Smooth muscle cell (in vitro differentiated cells): ENCODE data around the gene IFIT1. TPM values are rescaled to one million over a fixed set of nuclear protein-coding genes. Genes with fewer than 3 reads are reported as not detected.
"Not testable (repeated sequence)": the region's sequence is repeated elsewhere in the genome, so short reads cannot be mapped to it uniquely, and the experiment has no call there.

Experiments
- DNase-seq: peaks from one replicate; lab custom pipeline; 2025; ENCODE audit not compliant: unreplicated experiment; lab: John Stamatoyannopoulos, UW
- H2AFZ ChIP-seq: fragments of 200-600 bp; sonication (generic); 2 replicates; pipeline ENCODE4 v1.6.0; 2016; ENCODE audit warnings: antibody characterized with exemption, low read depth, mild to moderate bottlenecking
- H3F3A ChIP-seq: fragments of 200-600 bp; sonication (generic); 2 replicates; pipeline ENCODE4 v1.6.0; 2017; ENCODE audit warnings: antibody characterized with exemption, low read depth
- H3K27ac ChIP-seq: fragments of 200-600 bp; sonication (generic); 2 replicates; pipeline ENCODE4 v1.5.1; 2016; ENCODE audit warnings: low read depth, mild to moderate bottlenecking
- H3K27me3 ChIP-seq: fragments of 200-600 bp; sonication (generic); 2 replicates; pipeline ENCODE4 v1.6.1; 2016; ENCODE audit warnings: low read depth, mild to moderate bottlenecking
- H3K36me3 ChIP-seq: fragments of 200-600 bp; sonication (generic); 2 replicates; pipeline ENCODE4 v1.5.1; 2016; ENCODE audit warnings: low read depth
- H3K4me1 ChIP-seq: fragments of 200-600 bp; sonication (generic); 2 replicates; pipeline ENCODE4 v1.5.1; 2016; ENCODE audit warnings: low read depth
- H3K4me2 ChIP-seq: fragments of 200-600 bp; sonication (generic); 2 replicates; pipeline ENCODE4 v1.6.0; 2016; ENCODE audit warnings: mild to moderate bottlenecking
- H3K4me3 ChIP-seq: fragments of 200-600 bp; sonication (generic); 2 replicates; pipeline ENCODE4 v1.5.1; 2016; ENCODE audit warnings: mild to moderate bottlenecking
- H3K79me2 ChIP-seq: fragments of 200-600 bp; sonication (generic); 2 replicates; pipeline ENCODE4 v1.6.0; 2016; ENCODE audit warnings: low read depth, mild to moderate bottlenecking
- H3K9ac ChIP-seq: fragments of 200-600 bp; sonication (generic); 2 replicates; pipeline ENCODE4 v1.6.0; 2016; ENCODE audit warnings: low read depth
- H3K9me3 ChIP-seq: fragments of 200-600 bp; sonication (generic); replicated peaks from 2 replicates; pipeline ENCODE4 v1.5.1; 2016; ENCODE audit warnings: low read depth
- H4K20me1 ChIP-seq: fragments of 200-600 bp; sonication (generic); 2 replicates; pipeline ENCODE4 v1.6.0; 2016; ENCODE audit warnings: low read depth
- WGBS: methylation state at CpG from one replicate; pipeline ENCODE4 v1.1.7; 2016; ENCODE audit warnings: low lambda C conversion rate; 5-methylcytosine and 5-hydroxymethylcytosine counted together
- polyA plus RNA-seq: library from polyadenylated mRNA; unstranded; fragments of >200 nt; fragmentation: Nextera tagmentation; extraction: Ambion mirVana; gene quantifications from 2 replicates; pipeline ENCODE4 v1.2.1, GENCODE V29; 2016
- total RNA-seq: library from RNA; depleted of rRNA; stranded (reverse); fragments of >200 nt; gene quantifications from 2 replicates; pipeline ENCODE4 v1.2.3, GENCODE V29; 2014
- TF ChIP-seq, protein P1 (sequence below): fragments of 200-600 bp; sonication (generic); IDR thresholded peaks from 2 replicates; pipeline ENCODE4 v1.5.1; 2017; ENCODE audit warnings: borderline replicate concordance, mild to moderate bottlenecking, antibody characterized with exemption; ENCODE audit not compliant: insufficient read depth, poor library complexity, severe bottlenecking

The IFIT1 gene
- total and polyA plus RNA-seq, 2 experiments from 2014 or later: 1.2 to 1.8 TPM

DNA sequence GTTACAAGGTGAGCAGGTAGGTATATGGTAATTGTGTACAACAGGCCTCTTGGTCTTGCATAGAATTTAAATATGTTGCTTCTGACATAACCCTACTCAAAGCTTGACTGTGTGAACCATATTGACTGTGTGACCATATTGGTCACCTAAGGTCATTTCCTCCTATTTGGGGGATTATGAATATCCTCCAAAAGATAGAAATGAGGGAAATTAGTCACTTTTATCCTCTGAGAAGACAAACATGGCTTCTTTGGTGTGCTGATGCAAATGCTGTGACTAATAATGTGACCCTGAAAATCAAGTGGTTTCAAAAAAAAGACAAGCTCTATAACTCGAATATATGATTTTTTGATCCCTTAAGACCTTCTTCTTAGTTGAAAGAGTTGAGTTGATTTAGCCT, 49.9 kb downstream of the IFIT1 start:
- no peaks in the 10 kb centered on the region for H3F3A ChIP-seq
- H3K9ac ChIP-seq: no peak overlapping the region
- TF ChIP-seq, protein P1, sequence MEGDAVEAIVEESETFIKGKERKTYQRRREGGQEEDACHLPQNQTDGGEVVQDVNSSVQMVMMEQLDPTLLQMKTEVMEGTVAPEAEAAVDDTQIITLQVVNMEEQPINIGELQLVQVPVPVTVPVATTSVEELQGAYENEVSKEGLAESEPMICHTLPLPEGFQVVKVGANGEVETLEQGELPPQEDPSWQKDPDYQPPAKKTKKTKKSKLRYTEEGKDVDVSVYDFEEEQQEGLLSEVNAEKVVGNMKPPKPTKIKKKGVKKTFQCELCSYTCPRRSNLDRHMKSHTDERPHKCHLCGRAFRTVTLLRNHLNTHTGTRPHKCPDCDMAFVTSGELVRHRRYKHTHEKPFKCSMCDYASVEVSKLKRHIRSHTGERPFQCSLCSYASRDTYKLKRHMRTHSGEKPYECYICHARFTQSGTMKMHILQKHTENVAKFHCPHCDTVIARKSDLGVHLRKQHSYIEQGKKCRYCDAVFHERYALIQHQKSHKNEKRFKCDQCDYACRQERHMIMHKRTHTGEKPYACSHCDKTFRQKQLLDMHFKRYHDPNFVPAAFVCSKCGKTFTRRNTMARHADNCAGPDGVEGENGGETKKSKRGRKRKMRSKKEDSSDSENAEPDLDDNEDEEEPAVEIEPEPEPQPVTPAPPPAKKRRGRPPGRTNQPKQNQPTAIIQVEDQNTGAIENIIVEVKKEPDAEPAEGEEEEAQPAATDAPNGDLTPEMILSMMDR: no peak
- H3K36me3 ChIP-seq: no peaks in the 10 kb centered on the region
- no peak overlapping the region for H2AFZ ChIP-seq
- DNase-seq: no peak
- no peaks in the 10 kb centered on the region for H3K4me1 ChIP-seq
- no peak overlapping the region for H3K27ac ChIP-seq
- H3K27me3 ChIP-seq: no peaks in the 10 kb centered on the region
- no peak overlapping the region for H3K4me2 ChIP-seq
- H3K4me3 ChIP-seq: no peak overlapping the region
- H4K20me1 ChIP-seq: no peaks in the 10 kb centered on the region
- H3K79me2 ChIP-seq: no peaks in the 10 kb centered on the region
- no peaks in the 10 kb centered on the region for H3K9me3 ChIP-seq
- 76% methylated on average over 1 of the region's 1 CpG for WGBS

DNA sequence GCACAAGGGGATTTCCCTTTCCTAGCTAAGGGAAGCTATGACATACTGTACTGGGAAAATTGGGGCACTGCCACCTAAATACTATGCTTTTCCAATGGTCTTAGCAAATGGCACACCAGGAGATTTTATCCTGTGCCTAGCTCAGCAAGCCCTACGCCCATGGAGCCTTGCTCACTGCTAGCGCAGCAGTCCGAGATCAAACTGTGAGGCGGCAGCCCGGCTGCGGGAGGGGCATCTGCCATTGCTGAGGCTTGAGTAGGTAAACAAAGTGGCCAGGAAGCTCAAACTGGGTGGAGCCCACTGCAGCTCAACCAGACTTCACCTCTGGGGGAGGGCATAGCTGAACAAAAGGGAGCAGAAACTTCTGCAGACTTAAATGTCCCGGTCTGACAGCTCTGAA, 52.4 kb downstream of the IFIT1 start:
- not testable (repeated sequence) for H3F3A ChIP-seq, H3K79me2 ChIP-seq, H3K27ac ChIP-seq, H3K9me3 ChIP-seq, H3K9ac ChIP-seq, H4K20me1 ChIP-seq, H2AFZ ChIP-seq, H3K4me3 ChIP-seq, DNase-seq, H3K4me2 ChIP-seq, H3K36me3 ChIP-seq, H3K27me3 ChIP-seq, H3K4me1 ChIP-seq
- WGBS: 98% methylated on average over 7 of the region's 7 CpGs

DNA sequence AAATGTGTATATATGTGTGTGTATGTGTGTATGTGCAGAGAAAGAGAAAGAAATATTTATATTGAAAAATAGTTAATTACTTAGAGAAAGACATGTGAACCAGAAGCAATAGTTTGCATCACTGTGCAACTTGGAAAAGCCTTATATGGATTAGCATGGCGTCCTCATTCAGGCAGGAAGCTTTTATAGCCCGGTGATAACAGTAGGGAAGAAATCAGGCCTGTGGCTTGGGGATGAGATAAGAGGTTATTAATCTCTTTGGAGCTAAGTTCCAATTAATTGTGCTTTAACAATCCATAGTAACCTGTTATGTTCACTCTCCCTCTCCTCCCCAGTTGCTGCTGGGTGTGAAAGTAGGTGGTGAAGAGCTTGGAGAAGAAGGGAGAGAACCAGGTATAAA, 58.5 kb downstream of the IFIT1 start:
- no peak overlapping the region for H3K9ac ChIP-seq
- no peak overlapping the region for H3K27ac ChIP-seq
- no peaks in the 10 kb centered on the region for H3K27me3 ChIP-seq
- no peaks in the 10 kb centered on the region for H3K4me1 ChIP-seq
- H3K36me3 ChIP-seq: no peaks in the 10 kb centered on the region
- no peak overlapping the region for H3K4me3 ChIP-seq
- DNase-seq: no peak
- H2AFZ ChIP-seq: no peak overlapping the region
- TF ChIP-seq, protein P1: no peak
- no peaks in the 10 kb centered on the region for H3K79me2 ChIP-seq
- no peaks in the 10 kb centered on the region for H4K20me1 ChIP-seq
- H3F3A ChIP-seq: no peaks in the 10 kb centered on the region
- no peak overlapping the region for H3K4me2 ChIP-seq
- no peaks in the 10 kb centered on the region for H3K9me3 ChIP-seq
- 34% methylated on average over 2 of the region's 2 CpGs for WGBS

DNA sequence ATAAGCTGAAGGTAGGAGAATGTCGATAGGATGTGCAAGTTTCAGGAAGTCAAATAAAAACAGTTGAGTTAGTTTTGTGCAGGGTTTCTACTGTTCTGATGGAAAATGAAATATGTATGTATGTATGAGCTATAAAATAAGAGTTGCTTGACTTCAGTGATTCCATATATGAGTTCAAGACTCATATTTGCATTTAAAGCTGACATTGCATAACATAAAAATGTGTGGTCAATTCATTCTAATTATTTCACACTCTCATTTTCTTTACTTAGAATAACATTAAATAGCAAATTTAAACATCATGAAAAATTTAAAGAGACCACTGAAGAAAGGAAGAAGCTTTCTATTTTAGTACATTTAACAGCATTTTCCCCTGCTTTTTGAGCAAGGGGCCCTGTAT, 59.8 kb downstream of the IFIT1 start:
- Histone ChIP-seq H3K4me3 (no peak overlapping the region), H3K27me3 (no peaks in the 10 kb centered on the region), H3K36me3 (no peaks in the 10 kb centered on the region), H3K4me2 (no peak overlapping the region), H3K9me3 (no peaks in the 10 kb centered on the region), H3K9ac (no peak overlapping the region), H2AFZ (no peak overlapping the region), H4K20me1 (no peaks in the 10 kb centered on the region), H3K27ac (no peak overlapping the region), H3F3A (no peaks in the 10 kb centered on the region), H3K4me1 (no peaks in the 10 kb centered on the region), H3K79me2 (no peaks in the 10 kb centered on the region)
- 86% methylated on average over 1 of the region's 1 CpG for WGBS
- DNase-seq: no peak
- TF ChIP-seq, protein P1: no peak
